ENCODE data around the gene EXO1.
A peak's percentile ranks its signal among the peaks of the same experiment; 100 is the strongest.
"Not testable (repeated sequence)": the region's sequence is repeated elsewhere in the genome, so short reads cannot be mapped to it uniquely, and the experiment has no call there.

The EXO1 gene

DNA sequence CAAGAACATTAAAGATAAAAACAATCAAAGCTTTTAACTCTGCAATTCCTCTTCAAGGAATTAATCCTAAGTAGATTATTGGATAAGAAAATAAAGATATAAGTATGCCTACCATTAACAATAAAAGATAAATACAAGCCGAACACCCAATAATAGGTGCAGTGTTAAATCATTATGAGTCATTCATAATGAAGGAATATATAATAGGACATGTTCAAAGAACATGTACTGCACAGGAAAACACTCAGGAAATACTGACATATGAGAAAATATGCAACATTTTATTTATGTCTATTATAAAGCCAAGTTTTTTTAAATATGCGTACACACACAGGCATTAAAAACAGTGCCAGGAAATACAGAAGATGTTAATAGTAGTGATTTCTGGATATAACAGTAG lies 11.1 kb upstream of the EXO1 start:
- no peak for DNase-seq (ENCODE audit: low spot score)

DNA sequence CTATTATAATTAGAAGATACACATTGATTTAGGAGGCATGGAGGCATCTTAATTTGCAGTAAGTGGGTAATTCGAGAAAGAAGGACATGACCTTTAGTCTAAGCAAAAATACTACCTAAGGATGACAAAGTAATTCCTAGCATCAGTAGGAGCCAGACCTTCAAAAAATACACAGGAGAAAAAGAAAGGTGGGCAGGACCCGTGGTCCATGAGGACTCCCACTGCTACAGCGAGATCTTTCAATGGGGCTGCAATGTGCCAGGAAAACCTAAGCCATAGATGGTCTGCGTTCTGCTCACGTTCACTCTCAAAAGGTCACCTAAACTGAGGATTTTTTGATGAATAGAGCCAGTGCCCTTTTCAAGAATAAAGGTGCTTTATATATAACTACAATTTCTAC lies 10.6 kb upstream of the EXO1 start:
- DNase-seq (ENCODE audit: low spot score), result no peak

DNA sequence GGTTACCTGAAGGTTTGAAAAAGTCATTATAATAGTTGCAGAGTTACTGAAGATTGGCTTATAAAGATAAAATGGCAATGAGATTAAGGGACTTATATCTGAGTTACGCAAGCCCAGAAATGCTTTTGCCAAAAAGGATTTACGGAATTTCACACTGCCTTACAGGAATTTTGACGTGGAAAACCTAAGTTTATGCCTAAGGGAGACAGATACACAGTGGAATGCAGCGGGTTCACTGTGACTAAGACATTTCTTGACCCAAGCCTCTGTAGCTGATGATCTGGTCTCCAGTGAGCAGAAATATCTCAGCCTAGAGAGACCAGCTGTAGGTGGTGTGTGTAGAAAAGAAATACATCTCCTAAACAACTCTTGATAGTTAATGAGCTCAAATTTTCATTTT lies 10.1 kb upstream of the EXO1 start:
- no peak for DNase-seq (ENCODE audit: low spot score)

DNA sequence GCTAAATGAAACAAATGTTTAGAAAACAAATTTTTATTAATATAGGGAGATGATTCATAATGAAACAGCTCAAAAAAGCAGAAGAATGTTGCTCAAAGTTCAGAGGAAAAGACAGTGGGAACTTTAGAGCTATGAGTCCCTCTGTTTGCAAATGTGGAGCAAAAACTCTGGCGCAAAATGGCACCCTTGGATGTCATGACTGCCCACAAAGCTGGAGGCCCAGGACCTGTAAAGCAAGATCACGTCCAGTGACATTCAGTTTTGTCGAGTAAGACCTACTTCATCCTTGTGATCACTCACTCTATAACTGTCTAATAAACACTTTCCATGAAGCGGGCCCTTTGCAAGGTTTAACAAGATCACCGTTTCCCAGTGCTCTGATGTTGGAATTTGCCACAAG lies 9.1 kb upstream of the EXO1 start:
- DNase-seq (ENCODE audit: low spot score), result no peak

DNA sequence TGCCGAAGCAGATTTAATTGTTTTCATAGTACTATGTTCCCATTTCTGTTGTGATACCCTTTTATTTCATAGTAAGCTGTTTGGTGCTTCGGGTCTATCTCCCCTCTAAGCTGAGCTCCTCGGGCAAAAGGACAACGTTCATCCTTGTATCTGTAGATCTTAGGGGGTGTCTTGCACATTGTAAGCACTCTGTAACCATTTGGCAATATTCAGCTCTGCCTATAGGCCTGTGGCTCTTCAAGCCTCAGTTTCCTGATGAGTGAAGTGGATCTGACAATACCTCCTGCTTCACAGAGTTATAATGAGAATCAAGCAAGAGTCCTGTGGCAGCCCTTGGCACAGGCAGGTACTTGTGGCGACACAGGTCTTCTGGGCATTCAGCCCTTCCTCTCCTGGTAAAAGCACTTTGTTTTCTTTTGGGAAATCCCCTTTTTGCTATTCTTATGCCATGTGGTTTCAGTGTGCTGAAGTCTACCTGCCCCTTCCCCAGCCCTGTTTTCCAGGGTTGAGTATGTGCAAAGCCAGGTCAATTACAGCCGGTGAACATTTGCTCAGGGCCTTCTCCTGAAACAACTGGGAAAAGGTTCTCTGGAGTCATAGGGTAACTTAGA lies 8.5 kb upstream of the EXO1 start:
- DNase-seq (ENCODE audit: low spot score), result no peak

DNA sequence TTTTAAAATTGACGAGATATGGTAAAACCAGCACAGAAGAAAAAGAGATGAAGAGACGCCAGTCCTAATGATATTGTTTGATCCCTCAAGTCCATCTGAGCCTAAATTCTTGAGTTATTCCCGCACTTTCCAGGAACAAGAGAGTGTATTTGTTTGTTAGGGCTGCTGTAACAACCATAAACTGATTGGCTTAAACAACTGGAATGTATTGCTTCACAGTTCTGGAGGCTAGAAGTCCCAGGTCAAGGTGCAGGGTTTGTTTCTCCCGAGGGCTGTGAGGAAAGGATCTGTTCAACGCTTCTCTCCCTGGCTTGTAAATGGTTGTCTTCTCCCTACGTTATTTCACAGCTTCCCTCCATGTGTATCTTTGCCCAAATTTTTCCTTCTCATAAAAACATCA lies 7.8 kb upstream of the EXO1 start:
- no peak for DNase-seq (ENCODE audit: low spot score)

DNA sequence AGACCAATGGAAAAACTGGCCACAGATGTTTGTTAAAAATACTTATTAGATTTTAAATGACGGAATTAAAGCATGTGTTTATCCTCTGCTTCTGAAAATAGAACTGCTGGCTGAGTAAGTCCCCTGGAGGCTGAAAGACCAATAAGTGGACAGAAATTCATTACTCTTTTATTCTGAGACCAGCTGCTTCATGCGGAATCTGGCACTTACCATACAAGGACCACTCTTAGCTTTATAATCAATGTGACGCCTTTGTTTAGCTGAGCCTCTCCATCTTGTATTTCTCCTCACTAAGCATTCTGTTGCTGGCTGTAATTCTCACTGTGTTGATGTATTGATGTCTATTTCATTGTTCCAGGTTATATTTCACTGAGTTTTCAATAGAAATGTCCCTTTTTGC lies 6.3 kb upstream of the EXO1 start:
- no peak for DNase-seq (ENCODE audit: low spot score)

DNA sequence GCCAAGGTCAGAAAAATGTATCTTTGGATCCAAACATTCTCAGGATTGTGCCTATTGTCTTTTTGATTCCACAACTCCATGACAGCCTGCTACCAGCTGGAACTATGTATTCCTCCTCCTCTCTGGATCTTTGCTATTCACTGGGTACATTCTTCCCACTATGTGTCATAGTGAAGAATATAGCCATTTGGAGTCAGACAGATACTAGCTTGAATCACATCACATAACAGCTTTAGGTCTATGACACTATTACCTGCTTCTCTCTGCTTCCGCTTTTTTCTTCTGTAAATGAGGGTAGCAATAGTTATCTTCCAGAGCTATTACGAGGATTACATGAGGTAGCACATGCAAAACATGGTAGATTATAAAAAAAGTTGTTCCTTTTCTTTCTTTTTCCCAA lies 5.4 kb upstream of the EXO1 start:
- DNase-seq (ENCODE audit: low spot score), result no peak

DNA sequence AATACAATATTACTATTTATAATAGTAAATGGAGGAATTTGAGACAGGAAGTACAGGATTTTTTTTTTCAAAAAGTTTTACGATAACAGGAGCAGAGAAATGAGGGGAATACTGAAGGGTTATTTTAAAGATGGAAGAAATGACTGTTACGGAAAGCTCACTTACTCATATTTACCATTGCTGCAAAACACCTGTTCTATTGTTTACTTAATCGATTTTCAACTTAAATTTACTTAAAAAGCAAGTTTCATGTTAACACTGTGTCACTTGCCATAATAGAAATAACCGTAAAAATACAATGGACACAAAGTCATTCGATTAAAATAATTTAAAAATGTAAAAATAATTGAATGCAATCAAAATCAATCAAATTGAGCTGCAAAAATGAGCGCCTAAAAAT lies 3.4 kb upstream of the EXO1 start:
- DNase-seq (ENCODE audit: low spot score), result no peak

DNA sequence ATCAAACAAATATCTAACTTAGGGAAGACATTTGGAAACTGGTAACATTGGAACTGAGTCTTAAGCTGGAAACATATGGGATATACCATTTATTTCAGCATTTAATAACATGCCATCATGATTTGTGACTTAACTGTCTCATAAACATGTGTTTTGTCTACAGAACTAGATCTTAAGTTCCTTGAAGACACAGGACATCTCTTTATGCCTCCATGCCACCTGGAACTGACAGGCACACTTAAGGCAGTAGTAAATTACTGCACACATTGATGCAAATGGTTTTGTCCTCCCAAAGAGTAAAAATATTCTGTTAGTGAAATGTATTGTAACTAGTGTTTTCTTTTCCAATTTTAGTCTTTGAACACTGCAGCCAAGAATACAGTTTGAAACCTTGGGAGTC lies 1.6 kb upstream of the EXO1 start:
- DNase-seq (ENCODE audit: low spot score), result no peak

DNA sequence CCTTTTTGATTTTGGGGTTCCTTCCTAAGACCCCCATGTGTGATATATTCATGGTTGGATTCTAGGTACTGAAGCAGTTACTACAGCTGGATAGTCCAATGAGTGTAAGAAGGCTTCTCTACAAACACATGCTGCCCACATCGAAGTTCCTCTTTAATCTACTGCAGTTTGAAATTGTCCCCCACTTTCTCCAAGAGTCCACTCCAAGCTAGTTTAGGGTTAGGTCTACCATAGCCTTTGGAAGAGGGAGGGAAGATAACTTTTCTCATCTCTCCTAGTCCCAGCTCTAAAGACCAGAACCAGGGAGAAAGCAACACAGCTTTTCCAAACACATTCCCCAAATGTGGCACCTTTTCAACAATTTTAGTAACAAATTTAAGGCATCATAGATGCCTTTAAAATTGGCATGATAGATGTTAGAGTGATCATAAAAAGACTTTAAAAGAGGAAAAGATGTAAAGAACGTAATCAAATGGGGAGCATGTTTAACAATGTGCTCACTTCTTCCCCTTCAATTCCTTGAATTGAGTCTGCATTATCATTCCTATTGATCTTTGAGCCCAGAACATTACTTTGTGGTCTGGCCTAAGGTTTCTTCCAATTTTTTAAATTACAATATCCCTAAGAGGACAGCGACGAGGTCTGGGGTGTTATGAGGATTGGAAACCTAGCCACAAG lies 1.0 kb upstream of the EXO1 start:
- no peak for DNase-seq (ENCODE audit: low spot score)

DNA sequence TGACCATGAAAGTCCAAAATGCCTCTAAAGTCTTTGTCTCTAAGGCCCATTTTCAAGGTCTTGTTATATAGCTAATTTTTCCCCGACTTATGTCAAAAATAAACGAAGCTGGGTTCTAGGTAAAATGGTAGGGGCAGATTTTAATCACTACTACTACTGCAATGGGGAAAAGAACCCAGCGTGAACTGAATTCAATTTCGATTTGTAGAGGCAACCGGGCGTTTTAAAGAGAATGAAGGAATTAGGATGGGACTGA lies 536 bp upstream of the EXO1 start:
- DNase-seq (ENCODE audit: low spot score), result no peak

DNA sequence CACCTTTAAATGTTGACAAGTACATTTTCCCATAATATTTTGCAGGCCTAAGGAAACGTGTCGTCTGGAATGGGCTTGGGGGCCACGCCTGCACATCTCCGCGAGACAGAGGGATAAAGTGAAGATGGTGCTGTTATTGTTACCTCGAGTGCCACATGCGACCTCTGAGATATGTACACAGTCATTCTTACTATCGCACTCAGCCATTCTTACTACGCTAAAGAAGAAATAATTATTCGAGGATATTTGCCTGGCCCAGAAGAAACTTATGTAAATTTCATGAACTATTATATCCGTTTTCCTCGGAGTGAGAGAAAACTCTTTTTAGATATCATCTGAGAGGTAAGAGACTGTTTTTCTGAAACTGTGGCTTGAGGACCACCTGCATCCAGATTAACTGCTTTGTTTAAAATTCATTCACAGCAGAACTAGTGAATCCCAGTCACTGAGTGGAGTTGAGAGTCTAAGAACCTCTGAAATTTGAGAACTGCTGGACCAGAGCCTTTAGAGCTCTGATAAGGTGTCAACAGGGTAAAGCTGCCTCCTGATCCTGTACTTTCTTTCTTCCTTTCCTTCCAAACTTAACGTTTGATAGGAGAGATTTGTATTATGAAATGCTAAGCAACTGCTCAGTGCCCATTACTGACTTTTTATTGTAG lies 811 bp downstream of the EXO1 start:
- no peak for DNase-seq (ENCODE audit: low spot score)

DNA sequence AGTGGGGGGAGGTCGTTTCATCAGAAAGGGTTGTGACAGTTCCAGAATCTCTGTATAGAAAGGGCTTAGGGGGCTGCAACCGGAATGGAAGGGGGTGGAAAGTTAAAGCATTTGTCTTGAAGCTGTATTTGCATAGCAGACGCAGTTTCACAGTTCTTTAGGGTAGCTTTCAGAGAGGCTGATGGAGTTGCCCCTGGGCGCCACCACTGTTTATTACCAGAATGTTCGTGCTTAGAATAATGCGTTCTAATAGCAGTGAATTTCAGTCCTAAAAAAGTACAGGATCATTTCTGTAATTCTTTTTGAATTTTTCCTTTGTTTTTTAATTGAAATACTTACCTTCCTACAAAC lies 1.3 kb downstream of the EXO1 start:
- no peak for DNase-seq (ENCODE audit: low spot score)

DNA sequence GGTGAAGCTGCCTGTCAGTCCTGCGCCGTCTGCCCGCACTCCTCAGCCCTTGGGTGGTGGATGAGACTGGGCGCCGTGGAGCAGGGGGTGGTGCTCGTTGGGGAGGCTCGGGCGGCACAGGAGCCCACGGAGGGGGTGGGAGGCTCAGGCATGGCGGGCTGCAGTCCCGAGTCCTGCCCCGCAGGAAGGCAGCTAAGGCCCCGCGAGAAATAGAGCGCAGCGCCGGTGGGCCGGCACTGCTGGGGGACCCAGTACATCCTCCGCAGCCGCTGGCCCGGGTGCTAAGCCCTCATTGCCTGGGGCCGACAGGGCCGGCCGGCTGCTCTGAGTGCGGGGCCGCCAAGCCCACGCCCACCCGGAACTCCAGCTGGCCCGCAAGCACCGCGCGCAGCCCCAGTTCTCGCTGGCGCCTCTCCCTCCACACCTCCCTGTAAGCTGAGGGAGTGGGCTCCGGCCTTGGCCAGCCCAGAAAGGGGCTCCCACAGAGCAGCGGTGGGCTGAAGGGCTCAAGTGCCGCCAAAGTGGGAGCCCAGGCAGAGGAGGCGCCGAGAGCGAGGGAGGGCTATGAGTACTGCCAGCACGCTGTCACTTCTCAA lies 7.6 kb downstream of the EXO1 start:
- DNase-seq (ENCODE audit: low spot score), result not testable (repeated sequence)

DNA sequence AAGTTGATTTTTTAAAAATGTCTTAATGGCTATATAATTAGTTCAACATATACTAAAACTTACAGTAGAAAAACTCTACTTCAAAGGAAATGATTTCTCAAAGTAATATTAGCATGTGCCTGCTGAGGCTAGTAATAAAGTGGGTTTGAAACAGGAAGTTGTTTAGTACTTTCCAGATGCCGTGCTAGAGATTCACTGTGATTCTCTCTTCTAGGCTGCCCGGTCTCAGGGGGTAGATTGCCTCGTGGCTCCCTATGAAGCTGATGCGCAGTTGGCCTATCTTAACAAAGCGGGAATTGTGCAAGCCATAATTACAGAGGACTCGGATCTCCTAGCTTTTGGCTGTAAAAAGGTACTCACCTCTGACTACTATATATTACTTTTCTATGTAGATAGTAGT lies 9.1 kb downstream of the EXO1 start:
- peak; percentile 26 for DNase-seq (ENCODE audit: low spot score)

DNA sequence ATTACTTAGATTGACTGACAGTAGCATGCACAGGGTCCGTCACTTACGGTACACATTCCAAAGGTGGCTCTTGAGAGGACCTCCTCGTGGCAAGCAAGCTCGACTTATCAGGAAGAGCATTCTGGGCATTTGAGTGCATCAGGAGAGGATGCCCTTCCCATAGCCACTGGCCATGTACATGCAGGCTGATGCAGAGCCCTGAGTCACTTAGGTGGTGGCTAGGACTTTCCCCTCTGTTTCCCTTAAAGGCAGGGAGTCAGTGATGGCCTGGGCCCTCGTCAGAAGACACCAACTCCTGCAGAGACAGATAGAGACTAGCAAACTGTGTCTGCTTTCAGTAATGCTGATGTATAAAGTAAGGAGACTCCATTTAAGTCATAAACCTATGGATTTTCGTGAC lies 12.9 kb downstream of the EXO1 start:
- no peak for DNase-seq (ENCODE audit: low spot score)

DNA sequence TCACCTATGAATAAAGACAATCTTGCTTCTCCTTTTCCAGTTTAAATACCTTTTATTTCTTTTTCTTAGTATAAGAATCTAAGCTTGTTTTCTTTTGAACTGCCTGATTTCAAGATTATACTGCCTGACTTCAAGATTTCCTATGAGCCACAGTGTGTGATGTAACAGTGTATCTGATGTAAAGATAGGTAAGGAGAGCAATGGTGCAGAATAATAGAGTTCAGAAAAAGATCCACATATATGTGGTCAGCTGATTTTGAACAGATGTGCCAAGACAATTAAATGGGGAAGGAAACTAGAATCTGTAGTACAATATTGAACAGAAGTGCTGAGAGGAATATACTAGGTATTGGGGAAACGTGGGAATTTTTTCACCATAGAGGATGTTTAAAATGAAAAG lies 21.0 kb downstream of the EXO1 start:
- no peak for DNase-seq (ENCODE audit: low spot score)

DNA sequence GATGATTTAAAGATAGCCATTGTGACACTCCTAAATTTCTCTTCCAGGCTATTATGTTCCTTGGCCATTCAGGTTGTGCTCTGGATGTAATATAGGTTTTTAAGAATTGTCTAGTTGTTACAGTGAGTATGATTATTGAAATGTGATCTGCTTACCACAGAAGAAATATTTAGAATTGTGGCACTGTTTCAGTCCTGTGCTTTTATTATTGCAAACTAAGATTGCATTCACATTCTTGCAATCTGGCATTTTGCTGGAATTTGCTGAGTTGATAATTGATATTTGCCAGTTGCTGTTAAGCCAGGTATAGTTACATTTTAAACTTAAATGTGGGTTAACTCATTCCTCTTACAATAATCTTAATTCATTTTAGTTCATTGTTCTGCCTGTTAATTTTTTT lies 22.3 kb downstream of the EXO1 start:
- DNase-seq (ENCODE audit: low spot score), result no peak

DNA sequence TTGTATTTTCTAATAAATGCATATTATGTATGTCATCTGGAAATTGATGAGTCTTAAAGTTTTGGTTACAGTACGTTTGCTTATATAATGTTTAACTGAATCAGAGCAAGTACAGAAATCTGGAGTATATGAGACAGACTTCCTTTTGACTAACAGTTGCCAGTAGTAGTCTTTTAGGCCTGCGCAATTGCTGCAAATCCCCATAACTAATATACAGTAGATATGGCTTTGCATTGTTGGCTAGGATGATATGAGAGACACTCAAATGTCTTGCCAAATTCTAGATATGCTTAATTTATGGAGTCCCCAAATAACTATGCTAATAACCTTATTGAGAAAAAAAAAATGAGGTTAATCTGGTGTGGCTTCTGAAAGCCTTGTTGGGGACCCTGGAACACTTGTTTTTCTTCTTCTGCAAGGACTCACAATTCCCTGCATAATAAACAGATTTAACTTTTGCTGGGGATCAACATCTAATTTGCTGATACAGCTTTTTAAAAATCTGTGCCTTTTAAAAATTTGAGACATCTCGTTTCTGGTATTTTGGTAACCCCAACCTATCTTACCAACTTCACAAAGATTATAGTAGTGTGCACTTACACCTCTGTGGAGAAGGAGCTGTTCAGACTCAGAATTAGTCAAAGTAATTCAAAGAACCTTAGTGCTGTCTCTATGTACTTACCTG lies 22.9 kb downstream of the EXO1 start:
- no peak for DNase-seq (ENCODE audit: low spot score)

DNA sequence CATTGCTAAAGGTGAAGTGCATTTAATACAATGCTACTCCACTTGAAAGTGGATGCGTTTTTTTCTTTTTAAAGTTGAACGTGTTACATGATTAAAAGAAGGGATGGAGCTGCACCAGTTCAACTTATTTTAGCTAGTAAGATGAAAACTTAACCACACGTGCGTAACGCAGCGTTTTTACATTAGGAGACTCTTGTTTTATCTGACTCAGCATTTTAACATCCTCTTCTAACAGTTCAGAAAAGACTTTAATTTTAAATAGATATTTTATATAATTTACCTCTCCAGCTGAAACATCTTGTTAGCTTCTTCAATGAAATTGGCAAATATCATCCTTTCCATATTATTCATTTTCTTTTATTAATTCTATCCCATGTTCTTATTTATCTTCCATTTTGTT lies 33.4 kb downstream of the EXO1 start:
- DNase-seq (ENCODE audit: low spot score), result no peak

DNA sequence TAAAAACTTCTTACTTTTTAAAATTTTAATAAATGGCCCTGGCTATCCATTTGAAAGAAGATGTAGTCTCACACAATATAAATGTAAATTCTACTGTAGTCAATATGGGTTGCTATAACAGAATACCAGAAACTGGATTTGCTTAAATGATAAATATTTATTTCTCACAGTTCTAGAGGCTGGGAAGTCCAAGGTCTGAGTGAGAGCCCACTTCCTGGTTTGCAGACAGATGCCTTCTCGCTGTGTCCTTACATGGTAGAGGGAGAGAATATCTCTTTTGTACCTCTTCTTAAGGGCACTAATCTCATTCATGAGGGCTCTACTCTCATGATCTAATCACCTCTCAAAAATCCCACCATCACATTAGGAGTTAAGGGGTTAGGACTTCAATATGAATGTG lies 35.2 kb downstream of the EXO1 start:
- DNase-seq (ENCODE audit: low spot score), result no peak

DNA sequence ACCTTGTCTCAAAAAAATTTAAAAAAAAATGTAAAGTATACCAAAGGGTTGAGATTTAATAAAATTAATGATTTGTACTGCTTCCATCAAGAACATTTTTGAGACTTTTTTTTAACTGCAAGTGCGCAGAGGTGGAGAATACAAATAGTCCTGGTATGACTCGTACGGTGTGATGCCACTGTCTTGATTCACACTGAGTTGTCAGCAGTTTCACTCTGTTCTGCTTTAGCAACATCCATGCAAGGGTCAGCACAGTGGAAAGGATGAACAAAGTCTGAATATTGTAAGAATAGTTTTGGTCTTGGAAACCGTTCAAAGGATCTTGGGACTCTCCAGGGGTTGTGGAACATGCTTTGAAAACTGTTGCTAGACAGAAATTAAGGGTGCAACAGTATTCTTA lies 40.2 kb downstream of the EXO1 start:
- DNase-seq (ENCODE audit: low spot score), result no peak
